Fibroblast of lung (primary cell): ENCODE data around the gene HMOX2.

Source experiments
- EZH2 ChIP-seq: IDR thresholded peaks from 2 replicates; pipeline ENCODE4 v1.5.1; 2012; ENCODE audit warnings: low read length, control low read depth, mild to moderate bottlenecking; ENCODE audit errors: missing control alignments
- TF ChIP-seq, protein P1 (sequence below), 2 donors: IDR thresholded peaks in 1 of 2; conservative IDR thresholded peaks in 1 of 2; 1 replicate in 1 of 2; 2 replicates in 1 of 2; pipeline ENCODE4 v1.5.1; 2011 to 2012; ENCODE audit warnings: low read length in 2 of 2, control low read depth in 1 of 2, inconsistent platforms in 1 of 2, low read depth in 1 of 2, mild to moderate bottlenecking in 1 of 2

- TF ChIP-seq, protein P1, sequence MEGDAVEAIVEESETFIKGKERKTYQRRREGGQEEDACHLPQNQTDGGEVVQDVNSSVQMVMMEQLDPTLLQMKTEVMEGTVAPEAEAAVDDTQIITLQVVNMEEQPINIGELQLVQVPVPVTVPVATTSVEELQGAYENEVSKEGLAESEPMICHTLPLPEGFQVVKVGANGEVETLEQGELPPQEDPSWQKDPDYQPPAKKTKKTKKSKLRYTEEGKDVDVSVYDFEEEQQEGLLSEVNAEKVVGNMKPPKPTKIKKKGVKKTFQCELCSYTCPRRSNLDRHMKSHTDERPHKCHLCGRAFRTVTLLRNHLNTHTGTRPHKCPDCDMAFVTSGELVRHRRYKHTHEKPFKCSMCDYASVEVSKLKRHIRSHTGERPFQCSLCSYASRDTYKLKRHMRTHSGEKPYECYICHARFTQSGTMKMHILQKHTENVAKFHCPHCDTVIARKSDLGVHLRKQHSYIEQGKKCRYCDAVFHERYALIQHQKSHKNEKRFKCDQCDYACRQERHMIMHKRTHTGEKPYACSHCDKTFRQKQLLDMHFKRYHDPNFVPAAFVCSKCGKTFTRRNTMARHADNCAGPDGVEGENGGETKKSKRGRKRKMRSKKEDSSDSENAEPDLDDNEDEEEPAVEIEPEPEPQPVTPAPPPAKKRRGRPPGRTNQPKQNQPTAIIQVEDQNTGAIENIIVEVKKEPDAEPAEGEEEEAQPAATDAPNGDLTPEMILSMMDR (conservative IDR thresholded peaks at IDR 0.05 in 1 of 2, IDR thresholded peaks at IDR 0.05 in 1 of 2; ENCODE audit: low read depth in 1 of 2, low read length in 2 of 2): no peak
- TF ChIP-seq EZH2: no peak
Observed at GRCh38 chr16:4455951-4456350, 20.2 kb upstream of the HMOX2 start.
